HepG2 (cell line): Measurements from ENCODE around the gene ARHGEF16. TPM values are rescaled to one million over a fixed set of nuclear protein-coding genes. Genes with fewer than 3 reads are reported as not detected.

Source experiments
- DNMT1 ChIP-seq: sonication (generic); formaldehyde crosslinking; IDR thresholded peaks from 2 replicates; pipeline ENCODE4 v1.5.1; 2020; ENCODE audit warnings: mild to moderate bottlenecking, missing genetic modification reagents
- EEA1 ChIP-seq: sonication (generic); formaldehyde crosslinking; IDR thresholded peaks from 2 replicates; pipeline ENCODE4 v1.5.1; 2020; ENCODE audit warnings: mild to moderate bottlenecking, missing genetic modification reagents, borderline replicate concordance
- GATAD2A ChIP-seq: IDR thresholded peaks from 2 replicates; pipeline ENCODE4 v1.6.1; 2016
- HHEX ChIP-seq: IDR thresholded peaks from 2 replicates; pipeline ENCODE4 v1.6.1; 2016; ENCODE audit warnings: control low read depth
- HNF4A ChIP-seq: sonication (generic); formaldehyde crosslinking; IDR thresholded peaks from 2 replicates; pipeline ENCODE4 v1.4.0; 2020; ENCODE audit warnings: missing genetic modification reagents
- KAT7 ChIP-seq: IDR thresholded peaks from 2 replicates; pipeline ENCODE4 v1.6.1; 2018; ENCODE audit warnings: borderline replicate concordance, missing compliant biosample characterization
- MLLT10 ChIP-seq: sonication (generic); formaldehyde crosslinking; IDR thresholded peaks from 2 replicates; pipeline ENCODE4 v1.4.0; 2020; ENCODE audit warnings: missing genetic modification reagents
- RCOR2 ChIP-seq: IDR thresholded peaks from 2 replicates; pipeline ENCODE4 v1.6.1; 2016; ENCODE audit warnings: missing biosample characterization, missing genetic modification reagents
- ZC3H13 ChIP-seq: sonication (generic); formaldehyde crosslinking; IDR thresholded peaks from 2 replicates; pipeline ENCODE4 v1.8.1; 2023; ENCODE audit warnings: mild to moderate bottlenecking, missing genetic modification reagents, moderate library complexity
- ZFP36L1 ChIP-seq: sonication (generic); formaldehyde crosslinking; IDR thresholded peaks from 2 replicates; pipeline ENCODE4 v1.8.0; 2022; ENCODE audit warnings: mild to moderate bottlenecking, missing genetic modification reagents, moderate library complexity
- ZNF275 ChIP-seq: sonication (generic); formaldehyde crosslinking; IDR thresholded peaks from 2 replicates; pipeline ENCODE4 v1.8.0; 2022; ENCODE audit warnings: missing genetic modification reagents, mild to moderate bottlenecking, inconsistent platforms, borderline replicate concordance
- ZNF468 ChIP-seq: sonication (generic); formaldehyde crosslinking; IDR thresholded peaks from 2 replicates; pipeline ENCODE4 v1.8.0; 2022; ENCODE audit warnings: mild to moderate bottlenecking, moderate library complexity, missing genetic modification reagents
- ZNF574 ChIP-seq: sonication (generic); formaldehyde crosslinking; IDR thresholded peaks from 2 replicates; pipeline ENCODE4 v1.4.0; 2020; ENCODE audit warnings: missing genetic modification reagents
- polyA plus RNA-seq, 8 experiments: library from polyadenylated mRNA; depleted of rRNA in 3 of 8; stranded (reverse) in 7 of 8; unstranded in 1 of 8; fragments of >200 nt; fragmentation: Illumina TruSeq in 4 of 8; extraction: Trizol in 4 of 8; gene quantifications; 2 replicates each; pipeline versions ENCODE4 v1.2.1 to v1.2.3, GENCODE V29; 2011 to 2016; ENCODE audit warnings: low read depth in 4 of 8, missing spikeins in 1 of 8, mixed read lengths in 1 of 8; ENCODE audit not compliant: insufficient read depth in 1 of 8
- total RNA-seq, 5 experiments: library from RNA; depleted of rRNA; stranded (reverse); fragments of >200 nt; fragmentation: Illumina TruSeq; extraction: Trizol; gene quantifications; 2 replicates each; pipeline ENCODE4 v1.2.3, GENCODE V29; 2016; ENCODE audit warnings: low read depth in 1 of 5
- TF ChIP-seq, protein P1 (sequence below): IDR thresholded peaks from 2 replicates; pipeline ENCODE4 v1.6.1; 2016
- TF ChIP-seq, protein P2 (sequence below): IDR thresholded peaks from 2 replicates; pipeline ENCODE4 v1.6.1; 2018; ENCODE audit warnings: missing genetic modification reagents
- TF ChIP-seq, protein P3 (sequence below): sonication (generic); formaldehyde crosslinking; IDR thresholded peaks from 2 replicates; pipeline ENCODE4 v1.9.0; 2021; ENCODE audit warnings: missing genetic modification reagents, mild to moderate bottlenecking, borderline replicate concordance

ARHGEF16 gene
- total and polyA plus RNA-seq, 2 of the 13 experiments (the other 11 are each of a cell fraction or from before 2014, with no cell fraction given): 20.3 to 39.9 TPM

DNA sequence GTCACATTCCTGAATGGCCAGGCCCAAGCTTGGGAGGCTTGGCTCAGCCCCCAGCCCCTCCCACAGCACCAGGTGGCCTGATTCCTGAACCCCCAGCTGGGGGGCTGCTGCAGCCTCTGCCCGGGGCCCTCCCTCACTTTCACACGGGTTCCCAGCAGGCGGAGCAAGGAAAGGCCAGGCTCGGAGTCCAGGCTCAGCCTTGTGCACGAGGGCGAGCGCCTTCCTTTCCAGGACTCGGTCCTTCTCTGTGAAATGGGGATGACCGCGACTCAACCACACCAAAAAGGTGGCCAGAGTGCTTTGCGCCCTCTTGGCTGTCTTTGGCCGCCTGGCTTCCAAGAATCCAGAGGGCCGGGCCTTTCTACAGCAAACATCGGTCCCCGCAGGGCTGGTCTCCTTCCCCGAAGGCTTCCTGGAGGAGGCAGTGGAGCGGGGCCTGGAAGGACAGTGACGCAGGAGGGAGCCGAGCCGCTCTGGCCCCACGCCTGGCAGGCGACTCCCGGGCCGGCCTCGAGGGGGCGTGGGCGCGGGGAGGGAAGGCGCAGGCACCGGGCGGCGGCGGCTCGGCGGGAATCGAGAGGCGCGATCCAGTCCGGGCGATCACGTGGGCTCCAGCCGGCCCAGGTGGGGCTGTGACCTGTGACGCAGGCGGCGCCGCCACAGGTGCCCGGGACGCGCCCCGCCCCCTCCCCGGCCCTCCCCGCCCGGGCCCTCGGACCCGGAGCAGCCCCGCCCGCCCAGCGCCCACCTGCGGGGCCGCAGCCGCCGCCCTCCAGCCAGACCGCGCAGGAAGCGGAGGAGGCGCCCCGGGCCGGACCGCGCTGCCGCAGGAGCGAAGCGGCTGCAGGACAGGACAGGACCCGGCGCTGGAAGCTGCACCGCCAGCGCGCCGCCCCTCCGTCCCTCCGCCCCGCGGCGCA lies at the start of gene ARHGEF16 (continued):
- TF ChIP-seq HHEX (CRISPR knock-in tag) (no peak), ZC3H13 (peak; percentile 26; the same call in 1 of the 2 replicates), ZNF574 (CRISPR knock-in tag) (peak; percentile 77), GATAD2A (CRISPR knock-in tag) (no peak), HNF4A (CRISPR knock-in tag) (no peak), ZNF275 (CRISPR knock-in tag) (0 out of 2 replicates have a peak, but pooled peaks have one; percentile 47), DNMT1 (CRISPR knock-in tag) (0 out of 2 replicates have a peak, but pooled peaks have one; percentile 47), KAT7 (CRISPR knock-in tag) (peak; percentile 58; the same call in 1 of the 2 replicates), RCOR2 (CRISPR knock-in tag) (no peak), EEA1 (CRISPR knock-in tag) (0 out of 2 replicates have a peak, but pooled peaks have one; percentile 13), ZNF468 (CRISPR knock-in tag) (peak; percentile 49; the same call in 1 of the 2 replicates), MLLT10 (CRISPR knock-in tag) (no peak), ZFP36L1 (CRISPR knock-in tag) (no peak)
- TF ChIP-seq, protein P1, sequence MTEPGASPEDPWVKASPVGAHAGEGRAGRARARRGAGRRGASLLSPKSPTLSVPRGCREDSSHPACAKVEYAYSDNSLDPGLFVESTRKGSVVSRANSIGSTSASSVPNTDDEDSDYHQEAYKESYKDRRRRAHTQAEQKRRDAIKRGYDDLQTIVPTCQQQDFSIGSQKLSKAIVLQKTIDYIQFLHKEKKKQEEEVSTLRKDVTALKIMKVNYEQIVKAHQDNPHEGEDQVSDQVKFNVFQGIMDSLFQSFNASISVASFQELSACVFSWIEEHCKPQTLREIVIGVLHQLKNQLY: peak; percentile 75
- TF ChIP-seq, protein P2, sequence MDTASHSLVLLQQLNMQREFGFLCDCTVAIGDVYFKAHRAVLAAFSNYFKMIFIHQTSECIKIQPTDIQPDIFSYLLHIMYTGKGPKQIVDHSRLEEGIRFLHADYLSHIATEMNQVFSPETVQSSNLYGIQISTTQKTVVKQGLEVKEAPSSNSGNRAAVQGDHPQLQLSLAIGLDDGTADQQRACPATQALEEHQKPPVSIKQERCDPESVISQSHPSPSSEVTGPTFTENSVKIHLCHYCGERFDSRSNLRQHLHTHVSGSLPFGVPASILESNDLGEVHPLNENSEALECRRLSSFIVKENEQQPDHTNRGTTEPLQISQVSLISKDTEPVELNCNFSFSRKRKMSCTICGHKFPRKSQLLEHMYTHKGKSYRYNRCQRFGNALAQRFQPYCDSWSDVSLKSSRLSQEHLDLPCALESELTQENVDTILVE (CRISPR knock-in tag): no peak
- TF ChIP-seq, protein P3, sequence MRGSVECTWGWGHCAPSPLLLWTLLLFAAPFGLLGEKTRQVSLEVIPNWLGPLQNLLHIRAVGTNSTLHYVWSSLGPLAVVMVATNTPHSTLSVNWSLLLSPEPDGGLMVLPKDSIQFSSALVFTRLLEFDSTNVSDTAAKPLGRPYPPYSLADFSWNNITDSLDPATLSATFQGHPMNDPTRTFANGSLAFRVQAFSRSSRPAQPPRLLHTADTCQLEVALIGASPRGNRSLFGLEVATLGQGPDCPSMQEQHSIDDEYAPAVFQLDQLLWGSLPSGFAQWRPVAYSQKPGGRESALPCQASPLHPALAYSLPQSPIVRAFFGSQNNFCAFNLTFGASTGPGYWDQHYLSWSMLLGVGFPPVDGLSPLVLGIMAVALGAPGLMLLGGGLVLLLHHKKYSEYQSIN: no peak
